Measurements from ENCODE around the gene SLC4A9.
"Not testable (repeated sequence)": the region's sequence is repeated elsewhere in the genome, so short reads cannot be mapped to it uniquely, and the experiment has no call there.

SLC4A9 gene

DNA sequence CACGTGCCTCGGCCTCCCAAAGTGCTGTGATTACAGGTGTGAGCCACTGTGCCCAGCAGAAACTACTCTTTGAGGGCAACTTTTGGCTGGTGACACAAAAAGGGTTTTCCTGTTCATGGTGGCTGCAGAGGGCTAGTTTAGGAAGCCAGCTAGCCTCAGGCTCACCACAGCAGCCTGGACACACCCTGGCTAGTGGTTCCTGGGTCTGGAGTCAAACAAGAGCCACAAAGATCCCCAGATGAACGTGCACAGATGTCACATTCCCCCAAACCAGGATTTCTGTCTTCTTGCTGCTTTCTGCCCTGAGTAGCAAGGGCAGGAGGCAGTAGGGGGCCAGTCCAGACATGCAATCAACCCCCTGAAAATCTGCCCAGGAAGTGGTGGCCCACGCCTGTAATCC, 20.4 kb upstream of the SLC4A9 start:
- H3K36me3 ChIP-seq (ENCODE audit: insufficient read depth, insufficient read length, low read length), result peaks cover 77% of the 10 kb centered on the region
- H3K9me3 ChIP-seq (ENCODE audit: insufficient read depth, low read length), result no peaks in the 10 kb centered on the region
- no peak for DNase-seq (ENCODE audit: low read depth, low spot score)
- H3K27me3 ChIP-seq (ENCODE audit: insufficient read depth, insufficient read length), result no peaks in the 10 kb centered on the region
- H3K4me1 ChIP-seq (ENCODE audit: insufficient read depth, insufficient read length), result peaks cover 2% of the 10 kb centered on the region
- TF ChIP-seq SUZ12 (IDR thresholded peaks at IDR 0.05; ENCODE audit: extremely low read depth, insufficient read depth, insufficient read length), result no peak
- TF ChIP-seq ZNF274 (IDR thresholded peaks at IDR 0.05; ENCODE audit: low read depth, low read length), result no peak
- no peak overlapping the region for H3K4me3 ChIP-seq (ENCODE audit: insufficient read length, low read depth)
- no peak overlapping the region for H3K9ac ChIP-seq (ENCODE audit: insufficient read length, low read depth)

GRCh38 chr5:140340605-140341121, 19.3 kb upstream of the SLC4A9 start:
- DNase-seq (ENCODE audit: low read depth, low spot score), result no peak
- no peak overlapping the region for H3K9ac ChIP-seq (ENCODE audit: insufficient read length, low read depth)
- peaks cover 74% of the 10 kb centered on the region for H3K36me3 ChIP-seq (ENCODE audit: insufficient read depth, insufficient read length, low read length)
- TF ChIP-seq ZNF274 (IDR thresholded peaks at IDR 0.05; ENCODE audit: low read depth, low read length) (no peak), SUZ12 (IDR thresholded peaks at IDR 0.05; ENCODE audit: extremely low read depth, insufficient read depth, insufficient read length) (no peak), YY1 (IDR thresholded peaks at IDR 0.05; ENCODE audit: insufficient read depth, insufficient read length) (no peak)
- no peak overlapping the region for H3K4me3 ChIP-seq (ENCODE audit: insufficient read length, low read depth)
- H3K27me3 ChIP-seq (ENCODE audit: insufficient read depth, insufficient read length), result peaks cover 3% of the 10 kb centered on the region
- H3K9me3 ChIP-seq (ENCODE audit: insufficient read depth, low read length), result no peaks in the 10 kb centered on the region
- H3K4me1 ChIP-seq (ENCODE audit: insufficient read depth, insufficient read length), result peaks cover 9% of the 10 kb centered on the region

- TF ChIP-seq ZNF274 (IDR thresholded peaks at IDR 0.05; ENCODE audit: low read depth, low read length) (no peak), SUZ12 (IDR thresholded peaks at IDR 0.05; ENCODE audit: extremely low read depth, insufficient read depth, insufficient read length) (no peak), YY1 (IDR thresholded peaks at IDR 0.05; ENCODE audit: insufficient read depth, insufficient read length) (no peak)
- Histone ChIP-seq H3K9me3 (ENCODE audit: insufficient read depth, low read length) (no peaks in the 10 kb centered on the region), H3K4me1 (ENCODE audit: insufficient read depth, insufficient read length) (peaks cover 9% of the 10 kb centered on the region), H3K4me3 (ENCODE audit: insufficient read length, low read depth) (no peak overlapping the region), H3K36me3 (ENCODE audit: insufficient read depth, insufficient read length, low read length) (peaks cover 66% of the 10 kb centered on the region), H3K9ac (ENCODE audit: insufficient read length, low read depth) (no peak overlapping the region), H3K27me3 (ENCODE audit: insufficient read depth, insufficient read length) (peaks cover 6% of the 10 kb centered on the region)
- DNase-seq (ENCODE audit: low read depth, low spot score), result no peak
Observed at GRCh38 chr5:140341591-140341990, 18.4 kb upstream of the SLC4A9 start.

GRCh38 chr5:140342287-140342686, 17.7 kb upstream of the SLC4A9 start:
- no peak overlapping the region for H3K9ac ChIP-seq (ENCODE audit: insufficient read length, low read depth)

GRCh38 chr5:140342896-140343295, 17.1 kb upstream of the SLC4A9 start:
- H3K36me3 ChIP-seq (ENCODE audit: insufficient read depth, insufficient read length, low read length), result peaks cover 55% of the 10 kb centered on the region
- TF ChIP-seq ZNF274 (IDR thresholded peaks at IDR 0.05; ENCODE audit: low read depth, low read length) (no peak), YY1 (IDR thresholded peaks at IDR 0.05; ENCODE audit: insufficient read depth, insufficient read length) (no peak), SUZ12 (IDR thresholded peaks at IDR 0.05; ENCODE audit: extremely low read depth, insufficient read depth, insufficient read length) (no peak)
- no peak for DNase-seq (ENCODE audit: low read depth, low spot score)
- no peak overlapping the region for H3K9ac ChIP-seq (ENCODE audit: insufficient read length, low read depth)
- no peaks in the 10 kb centered on the region for H3K9me3 ChIP-seq (ENCODE audit: insufficient read depth, low read length)
- no peak overlapping the region for H3K4me3 ChIP-seq (ENCODE audit: insufficient read length, low read depth)
- H3K4me1 ChIP-seq (ENCODE audit: insufficient read depth, insufficient read length), result peaks cover 9% of the 10 kb centered on the region
- H3K27me3 ChIP-seq (ENCODE audit: insufficient read depth, insufficient read length), result peaks cover 6% of the 10 kb centered on the region

More at GRCh38 chr5:140342287-140342686, 17.7 kb upstream of the SLC4A9 start:
- H3K4me1 ChIP-seq (ENCODE audit: insufficient read depth, insufficient read length), result peaks cover 9% of the 10 kb centered on the region
- H3K9me3 ChIP-seq (ENCODE audit: insufficient read depth, low read length), result no peaks in the 10 kb centered on the region
- TF ChIP-seq SUZ12 (IDR thresholded peaks at IDR 0.05; ENCODE audit: extremely low read depth, insufficient read depth, insufficient read length), result no peak
- no peak for TF ChIP-seq YY1 (IDR thresholded peaks at IDR 0.05; ENCODE audit: insufficient read depth, insufficient read length)
- TF ChIP-seq ZNF274 (IDR thresholded peaks at IDR 0.05; ENCODE audit: low read depth, low read length), result no peak
- peaks cover 6% of the 10 kb centered on the region for H3K27me3 ChIP-seq (ENCODE audit: insufficient read depth, insufficient read length)
- DNase-seq (ENCODE audit: low read depth, low spot score), result no peak
- peaks cover 61% of the 10 kb centered on the region for H3K36me3 ChIP-seq (ENCODE audit: insufficient read depth, insufficient read length, low read length)
- no peak overlapping the region for H3K4me3 ChIP-seq (ENCODE audit: insufficient read length, low read depth)

GRCh38 chr5:140343849-140344248, 16.1 kb upstream of the SLC4A9 start:
- not testable (repeated sequence) for H3K4me1 ChIP-seq (ENCODE audit: insufficient read depth, insufficient read length); DNase-seq (ENCODE audit: low read depth, low spot score); H3K9me3 ChIP-seq (ENCODE audit: insufficient read depth, low read length); H3K27me3 ChIP-seq (ENCODE audit: insufficient read depth, insufficient read length); H3K4me3 ChIP-seq (ENCODE audit: insufficient read length, low read depth); H3K9ac ChIP-seq (ENCODE audit: insufficient read length, low read depth)
- peaks cover 52% of the 10 kb centered on the region for H3K36me3 ChIP-seq (ENCODE audit: insufficient read depth, insufficient read length, low read length)

DNA sequence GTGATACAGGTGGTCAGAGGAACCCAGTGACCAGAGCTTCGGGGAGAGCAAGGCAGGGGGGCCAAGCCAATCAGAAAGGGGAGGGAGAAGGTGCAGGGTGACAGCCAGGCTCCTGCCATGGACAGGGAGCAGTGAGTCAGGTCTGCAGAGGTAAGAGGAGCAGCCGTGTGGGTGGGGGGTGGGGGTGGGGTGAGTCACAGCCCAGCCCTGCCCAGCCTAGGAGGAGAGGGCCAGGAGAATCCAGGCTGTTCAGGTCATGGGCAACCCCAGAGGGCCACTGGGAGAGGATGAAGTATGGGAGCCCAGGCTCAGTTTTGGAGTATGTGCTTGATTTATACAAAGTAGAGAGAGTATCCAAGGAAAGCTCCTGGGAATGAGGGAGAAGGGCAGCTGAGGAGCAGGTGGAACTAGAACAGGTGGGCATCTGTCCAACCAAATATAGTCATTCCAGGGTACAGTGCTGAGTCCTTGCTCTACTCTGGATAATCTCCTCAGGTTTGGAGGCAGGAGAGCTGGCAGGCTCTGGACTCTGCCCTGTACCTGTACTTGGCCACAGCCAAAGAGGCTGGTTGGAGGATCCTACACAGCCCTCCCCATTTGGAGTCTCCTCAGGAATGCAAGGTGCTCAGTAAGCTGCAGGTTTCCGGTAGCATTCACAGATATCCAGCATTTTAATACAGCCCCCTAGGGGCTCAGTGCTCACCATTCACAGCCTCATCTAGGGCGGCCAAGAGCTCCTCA, 15.1 kb upstream of the SLC4A9 start:
- peaks cover 48% of the 10 kb centered on the region for H3K36me3 ChIP-seq (ENCODE audit: insufficient read depth, insufficient read length, low read length)
- DNase-seq (ENCODE audit: low read depth, low spot score), result no peak
- H3K9me3 ChIP-seq (ENCODE audit: insufficient read depth, low read length), result no peaks in the 10 kb centered on the region
- H3K9ac ChIP-seq (ENCODE audit: insufficient read length, low read depth), result no peak overlapping the region
- peaks cover 6% of the 10 kb centered on the region for H3K27me3 ChIP-seq (ENCODE audit: insufficient read depth, insufficient read length)
- H3K4me1 ChIP-seq (ENCODE audit: insufficient read depth, insufficient read length), result peaks cover 9% of the 10 kb centered on the region
- TF ChIP-seq YY1 (IDR thresholded peaks at IDR 0.05; ENCODE audit: insufficient read depth, insufficient read length), result no peak
- no peak for TF ChIP-seq SUZ12 (IDR thresholded peaks at IDR 0.05; ENCODE audit: extremely low read depth, insufficient read depth, insufficient read length)
- TF ChIP-seq ZNF274 (IDR thresholded peaks at IDR 0.05; ENCODE audit: low read depth, low read length), result no peak
- H3K4me3 ChIP-seq (ENCODE audit: insufficient read length, low read depth), result no peak overlapping the region

All from NT2/D1 (cell line).